OCI-LY1 (cell line): ENCODE data around the gene DNAH1.
A peak's percentile ranks its signal among the peaks of the same experiment; 100 is the strongest.

Experiments used
- H2AFZ ChIP-seq: fragments of 200-600 bp; sonication (generic), shearing (Covaris generic); 2 replicates; pipeline ENCODE4 v1.6.0; 2014; ENCODE audit warnings: antibody characterized with exemption, mild to moderate bottlenecking, low read length
- H3F3A ChIP-seq: fragments of 200-600 bp; sonication (generic), shearing (Covaris generic); 2 replicates; pipeline ENCODE4 v1.6.0; 2014; ENCODE audit warnings: mild to moderate bottlenecking, antibody characterized with exemption, low read length, moderate library complexity; ENCODE audit not compliant: insufficient read depth
- H3K27ac ChIP-seq: fragments of 200-600 bp; sonication (generic); 2 replicates; pipeline ENCODE4 v1.5.1; 2014; ENCODE audit warnings: low read length, mixed run types, mild to moderate bottlenecking, low read depth; ENCODE audit not compliant: poor library complexity, severe bottlenecking
- H3K27me3 ChIP-seq: fragments of 200-600 bp; sonication (generic); 2 replicates; pipeline ENCODE4 v1.6.0; 2014; ENCODE audit warnings: antibody characterized with exemption, mild to moderate bottlenecking, low read length, moderate library complexity; ENCODE audit not compliant: insufficient read depth
- H3K36me3 ChIP-seq: fragments of 200-600 bp; sonication (generic); 2 replicates; pipeline ENCODE4 v1.6.1; 2014; ENCODE audit warnings: mild to moderate bottlenecking, antibody characterized with exemption, low read length, moderate library complexity, mixed read lengths; ENCODE audit not compliant: insufficient read depth
- H3K4me1 ChIP-seq: fragments of 200-600 bp; sonication (generic); 2 replicates; pipeline ENCODE4 v1.5.1; 2014; ENCODE audit warnings: mild to moderate bottlenecking, low read length, moderate library complexity; ENCODE audit not compliant: insufficient read depth, severe bottlenecking
- H3K4me2 ChIP-seq: fragments of 200-600 bp; sonication (generic), shearing (Covaris generic); 2 replicates; pipeline ENCODE4 v1.6.1; 2014; ENCODE audit warnings: low read length
- H3K4me3 ChIP-seq: fragments of 200-600 bp; sonication (generic); 2 replicates; pipeline ENCODE4 v1.5.1; 2014; ENCODE audit warnings: low read length, low read depth, mild to moderate bottlenecking, mixed read lengths; ENCODE audit not compliant: poor library complexity, severe bottlenecking
- H3K79me2 ChIP-seq: fragments of 200-600 bp; shearing (Covaris generic); 2 replicates; pipeline ENCODE4 v1.6.1; 2016; ENCODE audit warnings: mixed run types, low read length, mixed read lengths; ENCODE audit not compliant: insufficient read depth
- H3K9ac ChIP-seq: fragments of 200-600 bp; sonication (generic), shearing (Covaris generic); 2 replicates; pipeline ENCODE4 v1.6.1; 2014; ENCODE audit warnings: mild to moderate bottlenecking, low read length, mixed read lengths
- H3K9me2 ChIP-seq: fragments of 200-600 bp; sonication (generic), shearing (Covaris generic); 2 replicates; pipeline ENCODE4 v1.6.1; 2014; ENCODE audit warnings: low read depth, mild to moderate bottlenecking, low read length, mixed read lengths
- H3K9me3 ChIP-seq: fragments of 200-600 bp; shearing (Covaris generic); 2 replicates; pipeline ENCODE4 v1.6.1; 2014; ENCODE audit warnings: low read length, mixed read lengths
- H4K20me1 ChIP-seq: fragments of 200-600 bp; sonication (generic), shearing (Covaris generic); 2 replicates; pipeline ENCODE4 v1.6.0; 2016; ENCODE audit warnings: mild to moderate bottlenecking, low read length; ENCODE audit not compliant: insufficient read depth
- EZH2 ChIP-seq: fragments of 200-600 bp; sonication (generic), shearing (Covaris generic); IDR thresholded peaks from 2 replicates; pipeline ENCODE4 v1.8.0; 2017; ENCODE audit warnings: borderline replicate concordance, mixed run types, mild to moderate bottlenecking, antibody characterized with exemption, low read length, moderate library complexity, mixed read lengths
- TF ChIP-seq, protein P1 (sequence below): fragments of 200-600 bp; sonication (generic), shearing (Covaris generic); IDR thresholded peaks from 2 replicates; pipeline ENCODE4 v1.5.1; 2017; ENCODE audit warnings: mild to moderate bottlenecking, antibody characterized with exemption, low read length, moderate library complexity, mixed read lengths

Gene DNAH1

GRCh38 chr3:52387481-52387880, 71.4 kb downstream of the DNAH1 start:
- no peak overlapping the region for H3K27ac ChIP-seq
- H3K79me2 ChIP-seq = no peaks in the 10 kb centered on the region
- no peaks in the 10 kb centered on the region for H3K4me1 ChIP-seq
- no peak overlapping the region for H3K4me3 ChIP-seq
- H2AFZ ChIP-seq = no peak overlapping the region
- TF ChIP-seq, protein P1, sequence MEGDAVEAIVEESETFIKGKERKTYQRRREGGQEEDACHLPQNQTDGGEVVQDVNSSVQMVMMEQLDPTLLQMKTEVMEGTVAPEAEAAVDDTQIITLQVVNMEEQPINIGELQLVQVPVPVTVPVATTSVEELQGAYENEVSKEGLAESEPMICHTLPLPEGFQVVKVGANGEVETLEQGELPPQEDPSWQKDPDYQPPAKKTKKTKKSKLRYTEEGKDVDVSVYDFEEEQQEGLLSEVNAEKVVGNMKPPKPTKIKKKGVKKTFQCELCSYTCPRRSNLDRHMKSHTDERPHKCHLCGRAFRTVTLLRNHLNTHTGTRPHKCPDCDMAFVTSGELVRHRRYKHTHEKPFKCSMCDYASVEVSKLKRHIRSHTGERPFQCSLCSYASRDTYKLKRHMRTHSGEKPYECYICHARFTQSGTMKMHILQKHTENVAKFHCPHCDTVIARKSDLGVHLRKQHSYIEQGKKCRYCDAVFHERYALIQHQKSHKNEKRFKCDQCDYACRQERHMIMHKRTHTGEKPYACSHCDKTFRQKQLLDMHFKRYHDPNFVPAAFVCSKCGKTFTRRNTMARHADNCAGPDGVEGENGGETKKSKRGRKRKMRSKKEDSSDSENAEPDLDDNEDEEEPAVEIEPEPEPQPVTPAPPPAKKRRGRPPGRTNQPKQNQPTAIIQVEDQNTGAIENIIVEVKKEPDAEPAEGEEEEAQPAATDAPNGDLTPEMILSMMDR = no peak
- no peak for TF ChIP-seq EZH2
- no peak overlapping the region for H3K9ac ChIP-seq
- no peaks in the 10 kb centered on the region for H3K9me3 ChIP-seq
- no peaks in the 10 kb centered on the region for H4K20me1 ChIP-seq
- H3K36me3 ChIP-seq = no peaks in the 10 kb centered on the region
- 0 out of 2 replicates have a peak, but pooled peaks cover 6% of the 10 kb centered on the region for H3K27me3 ChIP-seq
- no peaks in the 10 kb centered on the region for H3F3A ChIP-seq
- no peak overlapping the region for H3K4me2 ChIP-seq
- no peaks in the 10 kb centered on the region for H3K9me2 ChIP-seq

GRCh38 chr3:52388348-52388821, 72.3 kb downstream of the DNAH1 start:
- H3K4me2 ChIP-seq = no peak overlapping the region
- no peaks in the 10 kb centered on the region for H3K9me3 ChIP-seq
- no peaks in the 10 kb centered on the region for H3K4me1 ChIP-seq

DNA sequence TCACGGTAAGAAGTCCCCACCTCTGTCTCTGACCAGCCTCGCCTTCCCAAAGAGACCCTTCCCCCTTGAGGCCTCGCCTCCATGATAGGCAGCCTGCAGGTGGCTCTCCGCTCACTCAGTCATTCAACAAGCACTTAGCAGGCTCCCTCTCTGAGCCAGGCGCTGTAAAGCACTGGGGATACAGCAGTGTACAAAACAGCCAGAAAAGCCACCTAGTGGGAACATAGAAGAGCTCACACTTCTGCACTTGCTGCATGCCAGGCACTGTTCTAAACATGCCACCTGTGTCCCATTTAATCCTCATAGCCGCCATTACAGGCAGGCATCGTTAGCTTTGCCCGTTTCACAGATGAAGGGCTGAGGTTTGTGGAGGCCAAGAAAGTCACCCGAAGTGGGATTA, 72.8 kb downstream of the DNAH1 start:
- Histone ChIP-seq H3K27me3 (no peaks in the 10 kb centered on the region), H3F3A (no peaks in the 10 kb centered on the region), H3K4me2 (no peak overlapping the region), H3K27ac (no peak overlapping the region), H3K79me2 (no peaks in the 10 kb centered on the region), H3K36me3 (no peaks in the 10 kb centered on the region), H2AFZ (no peak overlapping the region), H3K4me1 (no peaks in the 10 kb centered on the region), H3K9ac (no peak overlapping the region), H4K20me1 (no peaks in the 10 kb centered on the region), H3K9me2 (no peaks in the 10 kb centered on the region), H3K9me3 (no peaks in the 10 kb centered on the region), H3K4me3 (no peak overlapping the region)
- TF ChIP-seq, protein P1 = no peak
- TF ChIP-seq EZH2 = no peak

More at GRCh38 chr3:52388348-52388821, 72.3 kb downstream of the DNAH1 start:
- no peaks in the 10 kb centered on the region for H3K36me3 ChIP-seq
- H4K20me1 ChIP-seq = no peaks in the 10 kb centered on the region
- TF ChIP-seq, protein P1 = peak; percentile 17; the same call in 1 of the 2 replicates
- no peak for TF ChIP-seq EZH2
- H3F3A ChIP-seq = no peaks in the 10 kb centered on the region
- no peak overlapping the region for H2AFZ ChIP-seq
- H3K27ac ChIP-seq = no peak overlapping the region
- no peak overlapping the region for H3K9ac ChIP-seq
- no peaks in the 10 kb centered on the region for H3K27me3 ChIP-seq
- no peak overlapping the region for H3K4me3 ChIP-seq
- H3K9me2 ChIP-seq = no peaks in the 10 kb centered on the region
- no peaks in the 10 kb centered on the region for H3K79me2 ChIP-seq
